K562 (cell line): ENCODE measurements around the gene MAGI1.

Source experiments
- DPF2 ChIP-seq: fragments of 450-650 bp; IDR thresholded peaks from 2 replicates; pipeline ENCODE4 v1.6.1; 2016
- EP300 ChIP-seq: IDR thresholded peaks from 2 replicates; pipeline ENCODE4 v1.6.1; 2012; ENCODE audit warnings: low read length, improper control_type of control experiment
- FOXA3 ChIP-seq, 2 experiments: fragments of 450-650 bp in 1 of 2; sonication (generic) in 1 of 2; formaldehyde crosslinking; IDR thresholded peaks in 1 of 2; conservative IDR thresholded peaks in 1 of 2; 2 replicates each; pipeline versions ENCODE4 v1.4.0 to v1.8.0; 2020 to 2022; ENCODE audit warnings: mild to moderate bottlenecking in 2 of 2, missing genetic modification reagents in 1 of 2
- IRF1 ChIP-seq: sonication (generic); formaldehyde crosslinking; IDR thresholded peaks from 2 replicates; pipeline ENCODE4 v1.8.0; 2022; ENCODE audit warnings: missing genetic modification reagents, mild to moderate bottlenecking, borderline replicate concordance
- JUN ChIP-seq, 2 experiments: sonication (generic) in 1 of 2; formaldehyde crosslinking in 1 of 2; IDR thresholded peaks; 2 replicates each; pipeline versions ENCODE4 v1.6.1 to v1.8.0; 2012 to 2022; ENCODE audit warnings: borderline replicate concordance in 2 of 2, mild to moderate bottlenecking in 2 of 2, improper control_type of control experiment in 1 of 2, low read depth in 1 of 2, low read length in 1 of 2, missing genetic modification reagents in 1 of 2
- KAT2B ChIP-seq: IDR thresholded peaks from one replicate; pipeline ENCODE4 v1.6.1; 2012; ENCODE audit warnings: low read depth, mild to moderate bottlenecking, control low read depth, inconsistent platforms, low read length, moderate library complexity
- POLR2A ChIP-seq: fragments of 450-650 bp; conservative IDR thresholded peaks from 2 replicates; pipeline ENCODE4 v1.6.1; 2016
- SRSF7 ChIP-seq: fragments of 200-400 bp; formaldehyde crosslinking; optimal IDR thresholded peaks from 2 replicates; pipeline ENCODE3; 2017; ENCODE audit warnings: mild to moderate bottlenecking, low read depth, low read length
- TARDBP ChIP-seq: fragments of 450-650 bp; IDR thresholded peaks from 2 replicates; pipeline ENCODE4 v1.6.1; 2016
- TCF3 ChIP-seq: sonication (generic); formaldehyde crosslinking; IDR thresholded peaks from 2 replicates; pipeline ENCODE4 v1.4.0; 2020; ENCODE audit warnings: mild to moderate bottlenecking, missing genetic modification reagents

GRCh38 chr3:65827076-65827475 lies 211.6 kb downstream of the MAGI1 start:
- TF ChIP-seq KAT2B (no peak), POLR2A (no peak), IRF1 (CRISPR knock-in tag) (no peak), EP300 (no peak), TARDBP (no peak), DPF2 (no peak), JUN (IDR thresholded peaks at IDR 0.05; ENCODE audit: borderline replicate concordance, low read depth, low read length) (no peak), JUN (CRISPR knock-in tag; IDR thresholded peaks at IDR 0.05; ENCODE audit: borderline replicate concordance) (no peak), FOXA3 (CRISPR knock-in tag; conservative IDR thresholded peaks at IDR 0.05 in 1 of 2, IDR thresholded peaks at IDR 0.05 in 1 of 2) (no peak), TCF3 (CRISPR knock-in tag) (no peak), SRSF7 (no peak)
